Prostate gland (tissue), 2 donors: ENCODE results near the gene KDM6A. TPM values are rescaled to one million over a fixed set of nuclear protein-coding genes. Genes with fewer than 3 reads are reported as not detected.
"Not testable (repeated sequence)": the region's sequence is repeated elsewhere in the genome, so short reads cannot be mapped to it uniquely, and the experiment has no call there.

Experiments
- DNase-seq: peaks from one replicate; pipeline ENCODE4 v3.0.0-alpha.2; 2019; ENCODE audit warnings: low spot score
- H3K27ac ChIP-seq, 2 donors: fragments of 200-600 bp; sonication (generic); 2 replicates each; pipeline ENCODE4 v1.5.1; 2017 to 2019
- H3K27me3 ChIP-seq: fragments of 200-600 bp; sonication (generic); replicated peaks from 2 replicates; pipeline ENCODE4 v1.5.1; 2019; ENCODE audit not compliant: insufficient read depth
- H3K36me3 ChIP-seq, 2 donors: fragments of 200-600 bp; sonication (generic); 1 replicate in 1 of 2; 2 replicates in 1 of 2; pipeline versions ENCODE4 v1.5.1 to v1.8.1; 2017 to 2019
- H3K4me1 ChIP-seq: fragments of 200-600 bp; sonication (generic); replicated peaks from 2 replicates; pipeline ENCODE4 v1.5.1; 2019
- H3K4me3 ChIP-seq, 2 donors: fragments of 200-600 bp; sonication (generic); 2 replicates each; pipeline ENCODE4 v1.5.1; 2017 to 2019
- H3K9me3 ChIP-seq: fragments of 200-600 bp; sonication (generic); 2 replicates; pipeline ENCODE4 v1.5.1; 2017
- CTCF ChIP-seq, 4 experiments: fragments of 200-600 bp in 2 of 4; fragments of 450-650 bp in 2 of 4; sonication (generic) in 2 of 4; IDR thresholded peaks; 1 replicate in 3 of 4; 2 replicates in 1 of 4; pipeline ENCODE4 v1.5.1; 2016 to 2019; ENCODE audit warnings: antibody characterized with exemption in 4 of 4, mild to moderate bottlenecking in 2 of 4, moderate library complexity in 2 of 4
- POLR2A ChIP-seq: fragments of 450-650 bp; IDR thresholded peaks from one replicate; pipeline ENCODE4 v1.6.1; 2016; ENCODE audit warnings: antibody characterized with exemption, mild to moderate bottlenecking
- POLR2AphosphoS5 ChIP-seq: sonication (generic); formaldehyde crosslinking; IDR thresholded peaks from one replicate; pipeline ENCODE4 v1.6.1; 2017; ENCODE audit warnings: antibody characterized with exemption
- WGBS: methylation state at CpG from one replicate; pipeline ENCODE4 v1.1.5; 2018; 5-methylcytosine and 5-hydroxymethylcytosine counted together
- intact Hi-C: fragments of 100-400 bp; cut with DNase I; formaldehyde crosslinking; loops from one replicate; pipeline ENCODE4 v1.14.2; 2022
- total RNA-seq, 2 donors: library from RNA; depleted of rRNA; stranded (reverse); fragments of >200 nt; gene quantifications; one replicate each; pipeline ENCODE4 v1.1.0, GENCODE V29; 2016

KDM6A gene
- total RNA-seq = 10 to 100 TPM; 30.1 to 45.1 TPM

- peak within 1 kb of the TSS; percentile 73 to 81 for H3K4me3 ChIP-seq
- intact Hi-C loops = loop anchor here (5.0 to 10.0 kb wide), 2 partner anchors 192 to 901 kb away; partner anchors contain the start of gene NDP
- 0% methylated on average over 16 of the region's 61 CpGs for WGBS
- TF ChIP-seq POLR2A (peak; percentile 74), POLR2AphosphoS5 (peak; percentile 91), CTCF (IDR thresholded peaks at IDR 0.05) (no peak)
- H3K9me3 ChIP-seq = no peaks in the 10 kb centered on the region
- no peaks in the 10 kb centered on the region for H3K27me3 ChIP-seq
- peak within 1 kb of the TSS; percentile 96 for H3K27ac ChIP-seq
- H3K36me3 ChIP-seq = no peaks in the 10 kb centered on the region
- peak; percentile 94 for DNase-seq
- H3K4me1 ChIP-seq = no peaks in the 10 kb centered on the region
Measured at GRCh38 chrX:44872821-44873414, at the start of gene KDM6A. Gene KDM6A, plus strand, starts transcription at chrX:44873188. Its CDS starts 364 bp downstream, at chrX:44873552.

GRCh38 chrX:44823193-44823592 is 49.8 kb upstream of the KDM6A start:
- WGBS = 94% methylated on average over 2 of the region's 2 CpGs
- H3K27ac ChIP-seq, H3K4me1 ChIP-seq, DNase-seq, H3K4me3 ChIP-seq, H3K9me3 ChIP-seq, H3K27me3 ChIP-seq, intact Hi-C loops, H3K36me3 ChIP-seq: not testable (repeated sequence)

GRCh38 chrX:44828008-44828605 is 44.9 kb upstream of the KDM6A start:
- Histone ChIP-seq H3K4me3 (no peak overlapping the region), H3K36me3 (no peaks in the 10 kb centered on the region), H3K27ac (no peak overlapping the region), H3K27me3 (no peaks in the 10 kb centered on the region), H3K9me3 (no peaks in the 10 kb centered on the region), H3K4me1 (no peaks in the 10 kb centered on the region)
- intact Hi-C loops = no loop called here
- no peak for DNase-seq
- 73% methylated on average over 4 of the region's 4 CpGs for WGBS
- TF ChIP-seq POLR2AphosphoS5 = no peak
- no peak for TF ChIP-seq POLR2A
- no peak for TF ChIP-seq CTCF (IDR thresholded peaks at IDR 0.05)

- 35% methylated on average over 2 of the region's 2 CpGs for WGBS
- H3K4me1 ChIP-seq = no peaks in the 10 kb centered on the region
Measured at GRCh38 chrX:44829832-44830231, 43.2 kb upstream of the KDM6A start.

More at GRCh38 chrX:44829832-44830231, 43.2 kb upstream of the KDM6A start:
- no peak overlapping the region for H3K27ac ChIP-seq
- H3K36me3 ChIP-seq = no peaks in the 10 kb centered on the region
- intact Hi-C loops = no loop called here
- H3K4me3 ChIP-seq = no peak overlapping the region
- TF ChIP-seq POLR2AphosphoS5 = no peak
- TF ChIP-seq CTCF (IDR thresholded peaks at IDR 0.05) = no peak
- TF ChIP-seq POLR2A = no peak
- DNase-seq = no peak
- no peaks in the 10 kb centered on the region for H3K27me3 ChIP-seq
- H3K9me3 ChIP-seq = no peaks in the 10 kb centered on the region
